T-helper 1 cell (primary cell): Measurements from ENCODE around the gene DCP1A.

ENCODE experiments used
- DNase-seq, 5 donors: peaks; one replicate each; pipeline ENCODE4 v3.0.0-alpha.2; 2012 to 2020

DCP1A gene

DNA sequence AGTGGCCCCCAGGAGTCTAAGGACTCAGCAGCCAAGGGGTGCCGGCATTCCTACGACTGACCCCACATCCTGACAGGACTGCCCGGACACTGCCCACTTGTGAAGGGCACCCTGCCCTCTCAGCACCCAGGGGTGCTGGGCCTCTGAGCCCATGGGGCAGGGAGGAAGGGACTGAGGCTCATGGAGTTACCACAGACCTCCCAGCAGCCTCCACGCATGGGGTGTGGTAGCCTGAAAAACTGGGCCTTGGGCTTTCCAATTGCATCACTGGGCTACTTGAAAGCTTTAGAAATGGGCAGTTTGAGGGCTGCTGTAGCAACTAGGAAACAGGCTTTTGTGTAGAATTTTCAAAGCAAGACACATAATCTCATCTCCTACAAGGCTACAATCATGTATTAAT is 104.7 kb downstream of the DCP1A start:
- DNase-seq, result no peak

DNA sequence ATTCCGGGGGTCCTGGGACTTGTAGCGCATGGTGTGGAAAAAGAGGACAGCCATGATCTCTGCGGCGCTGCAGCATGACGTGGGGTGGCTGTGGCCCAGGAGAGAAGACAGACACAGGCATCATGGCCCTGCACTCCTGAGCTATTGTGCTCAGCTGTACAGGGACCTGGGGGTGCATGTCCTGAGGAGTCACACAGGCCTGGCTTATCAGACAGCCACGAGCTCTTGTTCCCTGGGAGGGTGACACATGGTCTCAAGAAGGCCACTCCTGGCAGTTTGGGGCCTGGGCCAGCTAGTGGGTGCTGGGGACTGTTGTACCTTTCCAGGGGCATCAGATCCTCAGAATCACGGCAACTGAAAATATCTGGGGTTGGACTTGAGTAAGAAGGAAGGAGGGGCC is 105.2 kb downstream of the DCP1A start:
- no peak for DNase-seq

DNA sequence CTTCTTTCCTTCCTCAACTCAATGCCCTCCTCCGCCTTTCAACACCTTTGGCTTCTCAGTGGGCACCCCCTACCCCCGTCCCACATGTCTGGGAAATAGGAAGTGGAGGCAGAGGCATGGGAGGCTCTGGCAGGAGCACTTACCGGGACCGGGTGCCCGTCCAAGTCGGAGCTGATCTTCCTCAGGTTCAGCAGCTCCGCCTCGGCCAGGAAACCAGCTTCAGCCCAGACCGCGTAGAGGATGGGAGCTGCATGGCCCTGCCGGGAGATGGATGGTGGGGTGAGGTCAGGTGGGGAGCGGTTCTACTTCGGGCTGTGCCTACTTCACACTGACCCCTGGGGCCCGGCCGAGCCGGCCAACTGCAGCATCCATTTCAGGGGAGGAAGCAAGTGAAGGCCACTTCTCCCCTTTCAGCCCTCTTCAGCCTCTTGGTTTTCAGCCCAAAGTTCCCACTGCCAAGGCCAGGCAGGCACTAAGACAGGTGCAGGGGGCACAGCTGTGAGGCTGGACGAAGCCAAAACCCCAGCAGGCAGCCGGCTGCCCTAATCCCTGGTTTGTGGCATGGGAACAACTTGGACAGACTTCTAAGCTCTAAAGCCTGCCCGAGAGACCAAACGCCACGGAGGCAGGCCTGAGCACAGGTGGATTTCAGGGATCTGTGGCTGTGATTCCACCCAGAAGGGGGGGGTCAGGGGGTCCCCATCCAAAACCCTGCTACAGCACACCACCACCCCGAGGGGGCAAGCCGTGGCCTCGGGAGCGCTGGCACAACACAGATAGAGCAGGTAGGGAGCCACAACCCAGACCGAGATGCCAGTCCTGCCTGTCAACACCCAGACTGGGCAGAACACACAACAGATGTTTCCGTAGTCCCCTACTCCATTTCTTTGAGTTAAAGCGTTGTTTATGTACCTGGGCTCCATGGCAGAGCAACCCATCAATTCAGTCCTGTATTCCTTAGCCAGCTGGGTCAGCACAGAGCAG is 106.1 kb downstream of the DCP1A start:
- DNase-seq, result no peak

DNA sequence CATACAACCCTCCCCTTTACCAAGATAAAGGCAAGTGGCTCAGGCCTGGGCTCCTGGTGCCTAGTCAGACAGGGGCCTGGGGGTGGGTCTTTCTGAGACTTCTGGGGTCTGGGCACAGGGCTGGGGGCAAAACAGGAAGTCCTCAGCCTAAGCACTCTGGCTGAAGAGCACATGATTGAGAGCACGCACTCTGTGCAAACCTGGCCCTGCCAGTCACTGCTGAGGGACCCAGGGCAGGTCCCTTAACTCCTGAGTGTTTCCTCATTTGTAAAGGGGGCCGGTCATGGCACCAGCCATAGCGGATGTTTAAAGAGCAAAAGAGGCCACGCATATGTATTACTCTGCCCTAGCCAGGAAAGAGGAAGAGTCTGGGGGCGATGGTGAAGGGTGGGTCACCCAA is 107.5 kb downstream of the DCP1A start:
- DNase-seq, result no peak

GRCh38 chr3:53238886-53239285 is 108.5 kb downstream of the DCP1A start:
- DNase-seq, result no peak

DNA sequence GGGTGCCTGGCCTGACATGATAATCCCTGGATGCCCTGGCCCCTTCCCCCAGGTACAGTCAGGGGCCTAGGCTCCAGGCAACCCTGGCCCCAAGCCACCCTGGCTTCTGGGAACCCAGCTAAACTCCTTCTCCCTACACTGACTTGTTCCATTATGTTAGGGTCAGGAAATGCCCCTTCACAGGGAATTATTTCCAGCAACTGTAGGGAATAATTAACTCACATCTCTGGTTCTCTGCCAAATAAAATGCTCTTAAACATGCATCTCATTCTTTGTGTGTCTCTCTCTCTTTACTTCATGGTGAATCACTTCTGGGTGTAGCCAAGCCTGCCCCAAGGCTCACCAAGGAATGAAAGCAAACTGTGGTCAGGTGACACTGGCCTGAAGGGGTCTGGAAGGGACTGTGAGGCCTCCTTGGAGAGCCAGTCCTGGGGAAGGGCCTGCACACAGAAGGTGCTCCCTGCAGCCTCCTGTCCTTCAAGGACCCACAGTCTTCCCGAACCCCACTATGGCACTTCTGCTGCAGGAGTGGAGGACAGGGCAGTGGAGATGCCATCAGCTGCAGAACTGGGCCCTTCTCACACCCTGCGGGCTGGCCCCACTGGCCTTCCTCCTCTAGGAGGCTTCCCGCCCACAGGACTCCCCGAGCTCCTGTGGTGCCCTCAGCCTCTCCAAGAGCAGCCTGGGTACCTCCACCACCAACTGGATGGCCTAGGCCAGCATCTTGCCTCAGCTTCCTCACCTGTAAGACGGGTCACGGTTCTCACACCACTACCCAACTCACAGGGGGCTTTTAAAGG is 109.1 kb downstream of the DCP1A start:
- DNase-seq, result no peak

- peak in 1 of 5 donors; percentile 41 for DNase-seq
These were observed 111.1 kb downstream of the DCP1A start for GRCh38 chr3:53236112-53236841.

- no peak for DNase-seq
These were observed 111.8 kb downstream of the DCP1A start for GRCh38 chr3:53235545-53235944.

DNA sequence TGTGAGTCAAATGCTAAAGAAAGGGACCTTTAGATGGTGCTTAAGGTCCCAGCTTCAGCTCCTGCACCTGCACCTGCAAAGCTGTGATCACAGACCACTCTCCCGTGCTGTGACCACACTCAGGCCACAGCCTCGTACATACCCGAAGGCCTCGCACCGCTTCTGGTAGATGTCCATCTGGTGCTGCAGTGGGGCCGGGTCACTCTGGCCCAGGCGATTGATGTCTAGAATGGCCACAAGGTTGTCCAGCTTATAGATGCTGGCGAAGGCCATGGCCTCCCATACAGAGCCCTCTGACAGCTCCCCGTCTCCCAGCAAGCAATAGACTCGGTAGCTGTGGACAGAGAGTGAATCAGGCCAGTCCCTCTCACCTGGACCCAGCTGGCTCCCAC is 112.5 kb downstream of the DCP1A start:
- no peak for DNase-seq

DNA sequence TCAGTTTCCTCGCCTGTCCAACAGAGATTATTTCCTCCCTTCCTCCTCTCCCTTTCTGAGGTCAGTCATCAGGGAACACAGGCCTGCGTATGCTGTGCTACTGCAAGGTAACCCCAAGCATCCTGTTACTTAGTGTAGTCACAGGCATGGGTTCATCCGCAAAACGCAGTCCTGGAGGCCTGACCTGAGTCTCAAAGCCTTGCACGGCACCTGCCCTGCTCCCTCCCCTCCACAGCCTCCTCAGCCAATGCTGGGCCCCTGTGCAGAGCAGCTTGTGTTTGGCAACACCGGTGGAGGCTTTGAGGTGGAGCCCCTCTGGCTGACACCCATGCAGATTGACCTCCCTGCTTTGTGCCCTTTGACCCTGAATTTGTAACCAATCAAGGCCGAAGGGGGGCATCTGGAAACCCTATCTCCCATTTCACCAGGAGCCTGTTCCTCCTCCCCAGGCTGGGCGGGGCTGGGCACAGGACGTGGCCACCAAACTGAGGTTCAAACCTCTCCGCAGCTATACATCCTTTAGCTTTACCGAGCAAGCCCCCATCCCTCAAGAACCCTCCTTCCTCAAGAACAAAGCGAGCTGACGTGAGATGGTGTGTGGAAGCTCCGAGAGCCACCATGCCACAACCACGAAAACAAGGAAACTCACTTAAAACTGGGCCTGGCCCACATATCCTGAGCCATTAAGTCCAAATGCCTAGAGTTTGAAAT is 113.1 kb downstream of the DCP1A start:
- no peak for DNase-seq
